GM19099 (cell line): ENCODE data around the gene NDUFB7.

Experiments
- POLR2A ChIP-seq: IDR thresholded peaks from 3 replicates; pipeline ENCODE4 v1.6.1; 2011; ENCODE audit warnings: low read depth; ENCODE audit not compliant: insufficient read length; ENCODE audit errors: extremely low read depth

Gene NDUFB7

GRCh38 chr19:14571695-14572490 lies at the start of gene NDUFB7:
TSS of gene NDUFB7 (minus strand) at chr19:14572066. CDS start at chr19:14572000, 66 bp downstream.
- peak; percentile 91 for TF ChIP-seq POLR2A

- TF ChIP-seq POLR2A, result no peak
These were observed 47.5 kb upstream of the NDUFB7 start for GRCh38 chr19:14619404-14619803.

GRCh38 chr19:14616407-14616806 lies 44.5 kb upstream of the NDUFB7 start:
- TF ChIP-seq POLR2A, result no peak

GRCh38 chr19:14615623-14616022 lies 43.8 kb upstream of the NDUFB7 start:
- TF ChIP-seq POLR2A, result no peak

- TF ChIP-seq POLR2A, result no peak
These were observed 42.2 kb upstream of the NDUFB7 start for GRCh38 chr19:14614099-14614412.

GRCh38 chr19:14612657-14613056 lies 40.8 kb upstream of the NDUFB7 start:
- no peak for TF ChIP-seq POLR2A

GRCh38 chr19:14611051-14611450 lies 39.2 kb upstream of the NDUFB7 start:
- TF ChIP-seq POLR2A, result no peak

GRCh38 chr19:14606627-14607026 lies 34.8 kb upstream of the NDUFB7 start:
- no peak for TF ChIP-seq POLR2A

- TF ChIP-seq POLR2A, result no peak
These were observed 32.1 kb upstream of the NDUFB7 start for GRCh38 chr19:14603990-14604387.

- no peak for TF ChIP-seq POLR2A
These were observed 27.8 kb upstream of the NDUFB7 start for GRCh38 chr19:14599548-14600147.

- no peak for TF ChIP-seq POLR2A
These were observed 23.7 kb upstream of the NDUFB7 start for GRCh38 chr19:14595558-14595957.

GRCh38 chr19:14582894-14583340 lies 11.1 kb upstream of the NDUFB7 start, which contains the start of gene CLEC17A:
TSS of gene CLEC17A (plus strand) at chr19:14583084. CDS start at chr19:14583161, 77 bp downstream.
- peak; percentile 96 for TF ChIP-seq POLR2A

GRCh38 chr19:14580623-14581237 lies 8.9 kb upstream of the NDUFB7 start:
- no peak for TF ChIP-seq POLR2A

GRCh38 chr19:14577885-14578427 lies 6.1 kb upstream of the NDUFB7 start:
- peak; percentile 39 for TF ChIP-seq POLR2A

- TF ChIP-seq POLR2A, result no peak
These were observed 5.4 kb upstream of the NDUFB7 start for GRCh38 chr19:14577264-14577663.
